HepG2 (cell line): Measurements from ENCODE around the gene CTSW. TPM values are rescaled to one million over a fixed set of nuclear protein-coding genes. Genes with fewer than 3 reads are reported as not detected.

Experiments used
- ARID2 ChIP-seq: sonication (generic); formaldehyde crosslinking; IDR thresholded peaks from 2 replicates; pipeline ENCODE4 v1.8.1; 2022; ENCODE audit warnings: mild to moderate bottlenecking, missing genetic modification reagents, borderline replicate concordance
- ARNT2 ChIP-seq: sonication (generic); formaldehyde crosslinking; IDR thresholded peaks from 2 replicates; pipeline ENCODE4 v1.8.0; 2022; ENCODE audit warnings: mild to moderate bottlenecking, low read depth, missing genetic modification reagents, moderate library complexity
- ASH2L ChIP-seq: fragments of 300-600, 200-600 bp; sonication (generic); IDR thresholded peaks from 2 replicates; pipeline ENCODE4 v1.7.0; 2017; ENCODE audit warnings: low read depth, mild to moderate bottlenecking, moderate library complexity, mixed read lengths, low read length; ENCODE audit not compliant: insufficient read length
- KLF11 ChIP-seq: IDR thresholded peaks from 2 replicates; pipeline ENCODE4 v1.6.1; 2016; ENCODE audit warnings: missing compliant biosample characterization
- PAWR ChIP-seq: sonication (generic); formaldehyde crosslinking; IDR thresholded peaks from 2 replicates; pipeline ENCODE4 v1.4.0; 2020; ENCODE audit warnings: missing genetic modification reagents, mild to moderate bottlenecking, borderline replicate concordance
- PCBP1 ChIP-seq: fragments of 200-400 bp; formaldehyde crosslinking; IDR thresholded peaks from 2 replicates; pipeline ENCODE4 v1.6.1; 2017; ENCODE audit warnings: mild to moderate bottlenecking, low read depth, low read length, borderline replicate concordance
- RCOR2 ChIP-seq: IDR thresholded peaks from 2 replicates; pipeline ENCODE4 v1.6.1; 2016; ENCODE audit warnings: missing biosample characterization, missing genetic modification reagents
- SRF ChIP-seq: IDR thresholded peaks from 2 replicates; pipeline ENCODE4 v1.6.1; 2011; ENCODE audit warnings: mild to moderate bottlenecking, low read depth, low read length, moderate library complexity
- YY1 ChIP-seq: IDR thresholded peaks from 2 replicates; pipeline ENCODE4 v1.6.1; 2011; ENCODE audit warnings: low read length, low read depth, moderate library complexity, mild to moderate bottlenecking; ENCODE audit not compliant: insufficient read depth, insufficient replicate concordance
- ZNF17 ChIP-seq: sonication (generic); formaldehyde crosslinking; IDR thresholded peaks from 2 replicates; pipeline ENCODE4 v1.5.0; 2020; ENCODE audit warnings: mild to moderate bottlenecking, missing genetic modification reagents
- ZNF260 ChIP-seq: sonication (generic); formaldehyde crosslinking; IDR thresholded peaks from 2 replicates; pipeline ENCODE4 v1.4.0; 2020; ENCODE audit warnings: missing genetic modification reagents, low read depth, mild to moderate bottlenecking, borderline replicate concordance
- ZNF501 ChIP-seq: sonication (generic); formaldehyde crosslinking; IDR thresholded peaks from 2 replicates; pipeline ENCODE4 v1.5.1; 2020; ENCODE audit warnings: mild to moderate bottlenecking, moderate library complexity, missing genetic modification reagents
- ZNF530 ChIP-seq: sonication (generic); formaldehyde crosslinking; IDR thresholded peaks from 2 replicates; pipeline ENCODE4 v1.5.0; 2020; ENCODE audit warnings: low read depth, mild to moderate bottlenecking, missing genetic modification reagents
- ZNF563 ChIP-seq: sonication (generic); formaldehyde crosslinking; IDR thresholded peaks from 2 replicates; pipeline ENCODE4 v1.8.0; 2022; ENCODE audit warnings: mild to moderate bottlenecking, moderate library complexity, missing genetic modification reagents
- ZNF780A ChIP-seq: sonication (generic); formaldehyde crosslinking; IDR thresholded peaks from 2 replicates; pipeline ENCODE4 v1.8.0; 2022; ENCODE audit warnings: mild to moderate bottlenecking, missing genetic modification reagents, moderate library complexity
- ZNF839 ChIP-seq: sonication (generic); formaldehyde crosslinking; IDR thresholded peaks from 2 replicates; pipeline ENCODE4 v1.4.0; 2020; ENCODE audit warnings: missing genetic modification reagents, mild to moderate bottlenecking, borderline replicate concordance
- polyA plus RNA-seq, 8 experiments: library from polyadenylated mRNA; depleted of rRNA in 3 of 8; stranded (reverse) in 7 of 8; unstranded in 1 of 8; fragments of >200 nt; fragmentation: Illumina TruSeq in 4 of 8; extraction: Trizol in 4 of 8; gene quantifications; 2 replicates each; pipeline versions ENCODE4 v1.2.1 to v1.2.3, GENCODE V29; 2011 to 2016; ENCODE audit warnings: low read depth in 4 of 8, missing spikeins in 1 of 8, mixed read lengths in 1 of 8; ENCODE audit not compliant: insufficient read depth in 1 of 8
- total RNA-seq, 5 experiments: library from RNA; depleted of rRNA; stranded (reverse); fragments of >200 nt; fragmentation: Illumina TruSeq; extraction: Trizol; gene quantifications; 2 replicates each; pipeline ENCODE4 v1.2.3, GENCODE V29; 2016; ENCODE audit warnings: low read depth in 1 of 5
- TF ChIP-seq, protein P1 (sequence below): sonication (generic); formaldehyde crosslinking; IDR thresholded peaks from 2 replicates; pipeline ENCODE4 v1.5.0; 2020; ENCODE audit warnings: missing genetic modification reagents
- TF ChIP-seq, protein P2 (sequence below): IDR thresholded peaks from 2 replicates; pipeline ENCODE4 v1.6.1; 2016; ENCODE audit warnings: missing biosample characterization, missing genetic modification reagents, low read depth
- TF ChIP-seq, protein P3 (sequence below): sonication (generic); formaldehyde crosslinking; IDR thresholded peaks from 2 replicates; pipeline ENCODE4 v1.4.0; 2020; ENCODE audit warnings: mild to moderate bottlenecking, low read depth, missing genetic modification reagents
- TF ChIP-seq, protein P4 (sequence below): sonication (generic); formaldehyde crosslinking; IDR thresholded peaks from 2 replicates; pipeline ENCODE4 v1.5.0; 2020; ENCODE audit warnings: mild to moderate bottlenecking, missing genetic modification reagents, moderate library complexity
- TF ChIP-seq, protein P5 (sequence below): IDR thresholded peaks from 2 replicates; pipeline ENCODE4 v1.6.1; 2016; ENCODE audit warnings: missing genetic modification reagents, missing compliant biosample characterization
- TF ChIP-seq, protein P6 (sequence below): IDR thresholded peaks from 2 replicates; pipeline ENCODE4 v1.6.1; 2016; ENCODE audit warnings: mild to moderate bottlenecking

The CTSW gene
- total and polyA plus RNA-seq, 2 of the 13 experiments (the other 11 are each of a cell fraction or from before 2014, with no cell fraction given): 0.09 TPM; not detected in 1

DNA sequence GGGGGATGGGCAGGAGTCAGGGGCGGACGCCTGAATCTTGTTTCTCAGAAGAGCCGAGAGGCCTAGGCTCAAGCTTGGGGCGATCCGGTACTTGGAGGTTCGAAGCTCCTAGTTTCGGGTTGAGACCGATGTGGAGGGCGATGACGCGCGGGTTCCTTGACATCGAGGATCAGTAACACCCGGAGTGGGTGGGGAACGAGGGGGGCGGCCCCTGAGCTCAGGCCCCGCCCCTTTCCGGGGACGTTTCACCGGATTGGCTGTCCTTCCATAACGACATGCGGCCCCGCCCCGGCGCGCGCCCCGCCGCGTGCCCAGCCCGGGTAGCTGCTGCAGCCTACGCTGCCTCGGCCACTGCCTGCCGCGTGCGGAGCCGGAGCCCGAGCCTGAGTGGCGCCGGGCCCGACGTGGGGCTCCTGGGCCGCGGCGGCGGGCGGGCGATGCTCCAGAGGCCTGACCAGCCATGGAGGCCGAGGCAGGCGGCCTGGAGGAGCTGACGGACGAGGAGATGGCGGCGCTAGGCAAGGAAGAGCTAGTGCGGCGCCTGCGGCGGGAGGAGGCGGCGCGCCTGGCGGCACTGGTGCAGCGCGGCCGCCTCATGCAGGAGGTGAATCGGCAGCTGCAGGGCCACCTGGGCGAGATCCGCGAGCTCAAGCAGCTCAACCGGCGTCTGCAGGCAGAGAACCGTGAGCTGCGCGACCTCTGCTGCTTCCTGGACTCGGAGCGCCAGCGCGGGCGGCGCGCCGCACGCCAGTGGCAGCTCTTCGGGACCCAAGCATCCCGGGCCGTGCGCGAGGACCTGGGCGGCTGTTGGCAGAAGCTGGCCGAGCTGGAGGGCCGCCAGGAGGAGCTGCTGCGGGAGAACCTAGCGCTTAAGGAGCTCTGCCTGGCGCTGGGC, 10.9 kb downstream of the CTSW start, which contains the start of gene CCDC85B (continued):
- TF ChIP-seq, protein P1, sequence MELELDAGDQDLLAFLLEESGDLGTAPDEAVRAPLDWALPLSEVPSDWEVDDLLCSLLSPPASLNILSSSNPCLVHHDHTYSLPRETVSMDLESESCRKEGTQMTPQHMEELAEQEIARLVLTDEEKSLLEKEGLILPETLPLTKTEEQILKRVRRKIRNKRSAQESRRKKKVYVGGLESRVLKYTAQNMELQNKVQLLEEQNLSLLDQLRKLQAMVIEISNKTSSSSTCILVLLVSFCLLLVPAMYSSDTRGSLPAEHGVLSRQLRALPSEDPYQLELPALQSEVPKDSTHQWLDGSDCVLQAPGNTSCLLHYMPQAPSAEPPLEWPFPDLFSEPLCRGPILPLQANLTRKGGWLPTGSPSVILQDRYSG (CRISPR knock-in tag): peak; percentile 90; the same call in 1 of the 2 replicates
- TF ChIP-seq ZNF501 (CRISPR knock-in tag): no peak; the same call in 1 of the 2 replicates
- peak; percentile 95 for TF ChIP-seq ARNT2 (CRISPR knock-in tag)
- TF ChIP-seq, protein P2, sequence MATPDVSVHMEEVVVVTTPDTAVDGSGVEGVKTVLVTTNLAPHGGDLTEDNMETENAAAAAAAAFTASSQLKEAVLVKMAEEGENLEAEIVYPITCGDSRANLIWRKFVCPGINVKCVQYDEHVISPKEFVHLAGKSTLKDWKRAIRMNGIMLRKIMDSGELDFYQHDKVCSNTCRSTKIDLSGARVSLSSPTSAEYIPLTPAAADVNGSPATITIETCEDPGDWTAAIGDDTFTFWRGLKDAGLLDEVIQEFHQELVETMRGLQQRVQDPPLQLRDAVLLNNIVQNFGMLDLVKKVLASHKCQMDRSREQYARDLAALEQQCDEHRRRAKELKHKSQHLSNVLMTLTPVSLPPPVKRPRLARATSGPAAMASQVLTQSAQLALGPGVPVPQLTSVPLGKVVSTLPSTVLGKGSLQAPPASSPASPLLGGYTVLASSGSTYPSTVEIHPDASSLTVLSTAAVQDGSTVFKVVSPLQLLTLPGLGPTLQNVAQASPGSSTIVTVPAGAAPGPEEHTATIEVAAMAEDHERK (CRISPR knock-in tag): no peak
- TF ChIP-seq ASH2L: peak; percentile 58
- TF ChIP-seq ZNF563 (CRISPR knock-in tag): peak; percentile 96
- TF ChIP-seq ZNF260 (CRISPR knock-in tag): no peak
- TF ChIP-seq, protein P3, sequence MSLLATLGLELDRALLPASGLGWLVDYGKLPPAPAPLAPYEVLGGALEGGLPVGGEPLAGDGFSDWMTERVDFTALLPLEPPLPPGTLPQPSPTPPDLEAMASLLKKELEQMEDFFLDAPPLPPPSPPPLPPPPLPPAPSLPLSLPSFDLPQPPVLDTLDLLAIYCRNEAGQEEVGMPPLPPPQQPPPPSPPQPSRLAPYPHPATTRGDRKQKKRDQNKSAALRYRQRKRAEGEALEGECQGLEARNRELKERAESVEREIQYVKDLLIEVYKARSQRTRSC: 0 out of 2 replicates have a peak, but pooled peaks have one; percentile 52
- TF ChIP-seq, protein P4, sequence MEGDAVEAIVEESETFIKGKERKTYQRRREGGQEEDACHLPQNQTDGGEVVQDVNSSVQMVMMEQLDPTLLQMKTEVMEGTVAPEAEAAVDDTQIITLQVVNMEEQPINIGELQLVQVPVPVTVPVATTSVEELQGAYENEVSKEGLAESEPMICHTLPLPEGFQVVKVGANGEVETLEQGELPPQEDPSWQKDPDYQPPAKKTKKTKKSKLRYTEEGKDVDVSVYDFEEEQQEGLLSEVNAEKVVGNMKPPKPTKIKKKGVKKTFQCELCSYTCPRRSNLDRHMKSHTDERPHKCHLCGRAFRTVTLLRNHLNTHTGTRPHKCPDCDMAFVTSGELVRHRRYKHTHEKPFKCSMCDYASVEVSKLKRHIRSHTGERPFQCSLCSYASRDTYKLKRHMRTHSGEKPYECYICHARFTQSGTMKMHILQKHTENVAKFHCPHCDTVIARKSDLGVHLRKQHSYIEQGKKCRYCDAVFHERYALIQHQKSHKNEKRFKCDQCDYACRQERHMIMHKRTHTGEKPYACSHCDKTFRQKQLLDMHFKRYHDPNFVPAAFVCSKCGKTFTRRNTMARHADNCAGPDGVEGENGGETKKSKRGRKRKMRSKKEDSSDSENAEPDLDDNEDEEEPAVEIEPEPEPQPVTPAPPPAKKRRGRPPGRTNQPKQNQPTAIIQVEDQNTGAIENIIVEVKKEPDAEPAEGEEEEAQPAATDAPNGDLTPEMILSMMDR (CRISPR knock-in tag): no peak
- TF ChIP-seq ARID2 (CRISPR knock-in tag): peak; percentile 81; the same call in 1 of the 2 replicates
- no peak for TF ChIP-seq PCBP1
- no peak for TF ChIP-seq ZNF839
- no peak for TF ChIP-seq PAWR (CRISPR knock-in tag)
- no peak for TF ChIP-seq RCOR2
- TF ChIP-seq KLF11 (CRISPR knock-in tag): no peak
- no peak for TF ChIP-seq ZNF17 (CRISPR knock-in tag)
- TF ChIP-seq, protein P5, sequence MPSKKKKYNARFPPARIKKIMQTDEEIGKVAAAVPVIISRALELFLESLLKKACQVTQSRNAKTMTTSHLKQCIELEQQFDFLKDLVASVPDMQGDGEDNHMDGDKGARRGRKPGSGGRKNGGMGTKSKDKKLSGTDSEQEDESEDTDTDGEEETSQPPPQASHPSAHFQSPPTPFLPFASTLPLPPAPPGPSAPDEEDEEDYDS (CRISPR knock-in tag): peak; percentile 49
- no peak for TF ChIP-seq SRF
- no peak for TF ChIP-seq ZNF530 (CRISPR knock-in tag)
- peak; percentile 79 for TF ChIP-seq YY1
- 0 out of 2 replicates have a peak, but pooled peaks have one; percentile 29 for TF ChIP-seq ZNF780A (CRISPR knock-in tag)
- TF ChIP-seq, protein P6, sequence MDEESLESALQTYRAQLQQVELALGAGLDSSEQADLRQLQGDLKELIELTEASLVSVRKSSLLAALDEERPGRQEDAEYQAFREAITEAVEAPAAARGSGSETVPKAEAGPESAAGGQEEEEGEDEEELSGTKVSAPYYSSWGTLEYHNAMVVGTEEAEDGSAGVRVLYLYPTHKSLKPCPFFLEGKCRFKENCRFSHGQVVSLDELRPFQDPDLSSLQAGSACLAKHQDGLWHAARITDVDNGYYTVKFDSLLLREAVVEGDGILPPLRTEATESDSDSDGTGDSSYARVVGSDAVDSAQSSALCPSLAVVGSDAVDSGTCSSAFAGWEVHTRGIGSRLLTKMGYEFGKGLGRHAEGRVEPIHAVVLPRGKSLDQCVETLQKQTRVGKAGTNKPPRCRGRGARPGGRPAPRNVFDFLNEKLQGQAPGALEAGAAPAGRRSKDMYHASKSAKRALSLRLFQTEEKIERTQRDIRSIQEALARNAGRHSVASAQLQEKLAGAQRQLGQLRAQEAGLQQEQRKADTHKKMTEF: no peak; the same call in 1 of the 2 replicates
